ENCODE results near the gene LRRC28. TPM values are rescaled to one million over a fixed set of nuclear protein-coding genes. Genes with fewer than 3 reads are reported as not detected.

Gene LRRC28
- total RNA-seq, 1 experiment from 2014 or later = 21.4 TPM

- no peak for TF ChIP-seq CBX3 (IDR thresholded peaks at IDR 0.05; ENCODE audit: low read depth)
These were observed 55.5 kb downstream of the LRRC28 start (continued) for GRCh38 chr15:99306694-99307338.

GRCh38 chr15:99307735-99308134, 56.5 kb downstream of the LRRC28 start:
- H3K4me3 ChIP-seq (replicated peaks in 1 of 2; ENCODE audit: low read depth in 1 of 2, low read length in 2 of 2) = no peak overlapping the region
- H3K9ac ChIP-seq (ENCODE audit: low read length) = no peak overlapping the region
- intact Hi-C loops (cut with micrococcal nuclease) = no loop called here
- peaks cover 3 to 7% of the 10 kb centered on the region in 2 experiments; a peak in 1 of 4 replicates for H3K9me3 ChIP-seq (ENCODE audit: control insufficient read depth in 1 of 2, insufficient read depth in 1 of 2, low read depth in 1 of 2, low read length in 2 of 2)
- H3K36me3 ChIP-seq (ENCODE audit: control insufficient read depth in 1 of 2, insufficient read depth in 2 of 2, low read length in 2 of 2) = 0 out of 4 replicates have a peak, but pooled peaks cover 0 to 2% of the 10 kb centered on the region in 2 experiments
- ChIA-PET POLR2A (no interaction called here), RAD21 (ENCODE audit: low non-redundant PET in 1 of 2, low total read pairs in 2 of 2, uncharacterized antibody in 2 of 2, unreplicated experiment in 2 of 2) (no interaction called here), CTCF (no interaction called here)
- no peak overlapping the region for H3K27ac ChIP-seq (ENCODE audit: low read depth, low read length)
- DNase-seq (ENCODE audit: low read depth, low spot score) (no peak), ATAC-seq (no peak)
- H3K79me2 ChIP-seq (ENCODE audit: insufficient read depth, low read length) = no peaks in the 10 kb centered on the region
- no peak overlapping the region for H3K4me2 ChIP-seq (ENCODE audit: low read length)
- H4K20me1 ChIP-seq (ENCODE audit: insufficient read depth) = no peaks in the 10 kb centered on the region
- no peaks in the 10 kb centered on the region for H3K4me1 ChIP-seq (ENCODE audit: control insufficient read depth in 1 of 2, insufficient read depth in 2 of 2, low read length in 2 of 2)
- H3K9me2 ChIP-seq (ENCODE audit: insufficient read depth) = no peaks in the 10 kb centered on the region
- no peaks in the 10 kb centered on the region for H3K27me3 ChIP-seq (ENCODE audit: insufficient read depth, low read length)
- no TSS peak for BruUV-seq (replicated peaks)
- TF ChIP-seq EZH2 (IDR thresholded peaks at IDR 0.05) = no peak
- no peak for TF ChIP-seq SRF (IDR thresholded peaks at IDR 0.05; ENCODE audit: low read depth)
- TF ChIP-seq RAD21 (IDR thresholded peaks at IDR 0.05; ENCODE audit: low read depth) = no peak
- no peak for TF ChIP-seq EGR1 (IDR thresholded peaks at IDR 0.05; ENCODE audit: low read depth)
- TF ChIP-seq CEBPB (IDR thresholded peaks at IDR 0.05; ENCODE audit: low read depth) = no peak
- TF ChIP-seq SP1 (IDR thresholded peaks at IDR 0.05; ENCODE audit: low read depth) = no peak
- no peak overlapping the region for H2AFZ ChIP-seq (ENCODE audit: low read depth, low read length, poor library complexity, severe bottlenecking)

- Histone ChIP-seq H3K4me1 (ENCODE audit: control insufficient read depth in 1 of 2, insufficient read depth in 2 of 2, low read length in 2 of 2) (peaks cover 0 to 6% of the 10 kb centered on the region in 2 experiments; a peak in 2 of 4 replicates), H3K79me2 (ENCODE audit: insufficient read depth, low read length) (no peaks in the 10 kb centered on the region), H3K4me3 (replicated peaks in 1 of 2; ENCODE audit: low read depth in 1 of 2, low read length in 2 of 2) (no peak overlapping the region), H2AFZ (ENCODE audit: low read depth, low read length, poor library complexity, severe bottlenecking) (no peak overlapping the region), H3K9me2 (ENCODE audit: insufficient read depth) (no peaks in the 10 kb centered on the region), H3K4me2 (ENCODE audit: low read length) (no peak overlapping the region), H3K9ac (ENCODE audit: low read length) (no peak overlapping the region), H3K27ac (ENCODE audit: low read depth, low read length) (no peak overlapping the region), H3K27me3 (ENCODE audit: insufficient read depth, low read length) (no peaks in the 10 kb centered on the region), H3K9me3 (ENCODE audit: control insufficient read depth in 1 of 2, insufficient read depth in 1 of 2, low read depth in 1 of 2, low read length in 2 of 2) (peaks cover 3 to 13% of the 10 kb centered on the region in 2 experiments; a peak in 2 of 4 replicates), H3K36me3 (ENCODE audit: control insufficient read depth in 1 of 2, insufficient read depth in 2 of 2, low read length in 2 of 2) (0 out of 4 replicates have a peak, but pooled peaks cover 0 to 2% of the 10 kb centered on the region in 2 experiments), H4K20me1 (ENCODE audit: insufficient read depth) (no peaks in the 10 kb centered on the region)
- intact Hi-C loops (cut with micrococcal nuclease) = no loop called here
- ChIA-PET POLR2A (no interaction called here), RAD21 (ENCODE audit: low non-redundant PET in 1 of 2, low total read pairs in 2 of 2, uncharacterized antibody in 2 of 2, unreplicated experiment in 2 of 2) (no interaction called here), CTCF (no interaction called here)
- ATAC-seq = no peak
- no TSS peak for BruUV-seq (replicated peaks)
- no peak for DNase-seq (ENCODE audit: low read depth, low spot score)
- TF ChIP-seq ZBTB33 (IDR thresholded peaks at IDR 0.05; ENCODE audit: extremely low read depth, insufficient replicate concordance, low read length) (no peak), ZNF274 (IDR thresholded peaks at IDR 0.05; ENCODE audit: low read depth, low read length) (no peak), REST (IDR thresholded peaks at IDR 0.05; ENCODE audit: low read depth) (no peak), EZH2phosphoT487 (IDR thresholded peaks at IDR 0.05; ENCODE audit: borderline replicate concordance) (no peak), SRF (IDR thresholded peaks at IDR 0.05; ENCODE audit: low read depth) (no peak), ZFX (IDR thresholded peaks at IDR 0.05) (no peak), EZH2 (IDR thresholded peaks at IDR 0.05) (no peak), JUND (IDR thresholded peaks at IDR 0.05) (no peak), TCF7L2 (IDR thresholded peaks at IDR 0.05; ENCODE audit: borderline replicate concordance, extremely low read depth, insufficient read depth, insufficient read length) (no peak), RAD21 (IDR thresholded peaks at IDR 0.05; ENCODE audit: low read depth) (no peak)
These were observed 59.5 kb downstream of the LRRC28 start for GRCh38 chr15:99310745-99311144.

Measured in HCT116 (cell line).